D721Med (cell line): ENCODE measurements around the gene SPDYC.

ENCODE experiments used
- DNase-seq: peaks from one replicate; pipeline ENCODE4 v3.0.0; 2011; ENCODE audit warnings: low spot score; ENCODE audit not compliant: insufficient read length
- FAIRE-seq: peaks from 2 replicates; lab custom pipeline; 2011; peaks lifted over from hg19 to GRCh38; lab: Jason Lieb, UNC
- TF ChIP-seq, protein P1 (sequence below): IDR thresholded peaks from 2 replicates; pipeline ENCODE4 v1.5.1; 2012; ENCODE audit warnings: mild to moderate bottlenecking, control low read depth; ENCODE audit not compliant: insufficient read depth; ENCODE audit errors: missing control alignments

Gene SPDYC, protein sequence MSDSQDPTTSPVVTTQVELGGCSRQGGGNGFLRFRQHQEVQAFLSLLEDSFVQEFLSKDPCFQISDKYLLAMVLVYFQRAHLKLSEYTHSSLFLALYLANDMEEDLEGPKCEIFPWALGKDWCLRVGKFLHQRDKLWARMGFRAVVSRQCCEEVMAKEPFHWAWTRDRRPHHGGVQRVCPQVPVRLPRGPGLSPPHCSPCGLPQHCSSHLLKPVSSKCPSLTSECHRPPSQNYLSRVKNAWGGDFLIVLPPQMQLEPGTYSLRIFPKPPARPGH

DNA sequence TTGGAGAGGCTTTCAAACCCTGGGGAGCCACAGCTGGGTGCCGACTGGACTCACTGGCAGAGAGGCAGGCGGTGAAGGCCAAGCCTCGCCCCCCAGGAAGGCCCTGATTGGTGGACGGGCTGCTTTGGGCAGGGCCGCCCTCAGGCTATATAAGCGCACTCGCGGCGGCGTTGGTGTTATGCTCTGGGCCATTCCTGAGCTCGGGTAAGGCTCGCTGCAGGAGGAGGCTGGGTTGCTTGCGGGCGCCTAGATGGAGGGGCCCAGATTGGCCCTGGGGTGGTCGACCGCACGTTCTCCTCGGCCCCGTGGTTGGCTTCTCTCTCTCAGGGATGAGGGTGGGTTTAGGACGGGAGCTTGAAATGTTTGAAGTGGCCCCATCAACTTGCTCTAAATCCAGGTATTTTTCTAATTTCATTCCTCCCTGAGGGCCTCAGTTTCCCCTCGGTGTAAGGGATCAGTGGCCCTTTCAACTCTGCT is at the start of gene SPDYC:
TSS of gene SPDYC (plus strand) at position 176 of the 477 bp plus-strand sequence. CDS start 1,125 bp downstream, outside the sequence.
- FAIRE-seq (no peak), DNase-seq (no peak)
- TF ChIP-seq, protein P1, sequence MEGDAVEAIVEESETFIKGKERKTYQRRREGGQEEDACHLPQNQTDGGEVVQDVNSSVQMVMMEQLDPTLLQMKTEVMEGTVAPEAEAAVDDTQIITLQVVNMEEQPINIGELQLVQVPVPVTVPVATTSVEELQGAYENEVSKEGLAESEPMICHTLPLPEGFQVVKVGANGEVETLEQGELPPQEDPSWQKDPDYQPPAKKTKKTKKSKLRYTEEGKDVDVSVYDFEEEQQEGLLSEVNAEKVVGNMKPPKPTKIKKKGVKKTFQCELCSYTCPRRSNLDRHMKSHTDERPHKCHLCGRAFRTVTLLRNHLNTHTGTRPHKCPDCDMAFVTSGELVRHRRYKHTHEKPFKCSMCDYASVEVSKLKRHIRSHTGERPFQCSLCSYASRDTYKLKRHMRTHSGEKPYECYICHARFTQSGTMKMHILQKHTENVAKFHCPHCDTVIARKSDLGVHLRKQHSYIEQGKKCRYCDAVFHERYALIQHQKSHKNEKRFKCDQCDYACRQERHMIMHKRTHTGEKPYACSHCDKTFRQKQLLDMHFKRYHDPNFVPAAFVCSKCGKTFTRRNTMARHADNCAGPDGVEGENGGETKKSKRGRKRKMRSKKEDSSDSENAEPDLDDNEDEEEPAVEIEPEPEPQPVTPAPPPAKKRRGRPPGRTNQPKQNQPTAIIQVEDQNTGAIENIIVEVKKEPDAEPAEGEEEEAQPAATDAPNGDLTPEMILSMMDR, result no peak

DNA sequence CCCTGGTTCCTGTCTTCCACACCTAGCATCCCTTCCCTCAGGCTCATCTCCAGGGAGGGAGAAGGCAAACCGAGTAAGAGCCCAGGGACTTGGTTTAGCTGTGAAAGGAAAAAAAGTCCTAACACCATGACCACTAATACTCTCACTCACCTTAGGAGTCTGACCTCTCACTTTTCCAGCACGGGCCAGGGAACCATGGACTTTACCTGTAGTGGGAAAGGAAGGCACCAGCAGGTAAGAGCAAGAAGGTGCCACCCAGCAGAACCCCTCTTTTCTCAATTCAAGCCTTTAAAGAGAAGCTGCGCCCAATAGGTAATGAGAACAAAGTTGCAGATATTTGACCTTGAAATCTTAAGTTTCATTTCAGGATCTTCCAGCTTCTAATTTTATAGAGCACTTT is 49.2 kb upstream of the SPDYC start:
- DNase-seq, result no peak
- no peak for FAIRE-seq
- TF ChIP-seq, protein P1, result no peak

DNA sequence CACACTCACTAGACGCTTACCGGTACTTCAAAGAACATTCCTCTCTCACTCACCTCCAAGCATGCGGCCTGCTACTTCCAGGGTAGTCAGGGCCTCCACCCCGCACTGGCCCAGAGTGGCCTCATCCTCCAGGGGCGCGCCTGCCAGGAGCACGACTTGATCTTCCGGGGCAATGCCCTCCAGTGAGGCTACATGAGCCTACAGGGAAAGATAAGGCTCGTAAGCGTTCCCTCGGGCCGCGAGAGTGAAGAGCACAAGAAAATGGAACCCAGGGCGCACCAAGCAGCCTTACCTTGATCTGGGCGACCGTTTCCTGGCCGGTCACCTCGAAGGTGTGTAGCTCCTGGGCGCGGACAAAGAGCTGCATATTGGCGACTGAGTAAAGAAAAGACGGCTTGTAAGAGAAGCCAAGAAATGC is 48.6 kb upstream of the SPDYC start:
- no peak for DNase-seq
- no peak for FAIRE-seq
- TF ChIP-seq, protein P1, result no peak

DNA sequence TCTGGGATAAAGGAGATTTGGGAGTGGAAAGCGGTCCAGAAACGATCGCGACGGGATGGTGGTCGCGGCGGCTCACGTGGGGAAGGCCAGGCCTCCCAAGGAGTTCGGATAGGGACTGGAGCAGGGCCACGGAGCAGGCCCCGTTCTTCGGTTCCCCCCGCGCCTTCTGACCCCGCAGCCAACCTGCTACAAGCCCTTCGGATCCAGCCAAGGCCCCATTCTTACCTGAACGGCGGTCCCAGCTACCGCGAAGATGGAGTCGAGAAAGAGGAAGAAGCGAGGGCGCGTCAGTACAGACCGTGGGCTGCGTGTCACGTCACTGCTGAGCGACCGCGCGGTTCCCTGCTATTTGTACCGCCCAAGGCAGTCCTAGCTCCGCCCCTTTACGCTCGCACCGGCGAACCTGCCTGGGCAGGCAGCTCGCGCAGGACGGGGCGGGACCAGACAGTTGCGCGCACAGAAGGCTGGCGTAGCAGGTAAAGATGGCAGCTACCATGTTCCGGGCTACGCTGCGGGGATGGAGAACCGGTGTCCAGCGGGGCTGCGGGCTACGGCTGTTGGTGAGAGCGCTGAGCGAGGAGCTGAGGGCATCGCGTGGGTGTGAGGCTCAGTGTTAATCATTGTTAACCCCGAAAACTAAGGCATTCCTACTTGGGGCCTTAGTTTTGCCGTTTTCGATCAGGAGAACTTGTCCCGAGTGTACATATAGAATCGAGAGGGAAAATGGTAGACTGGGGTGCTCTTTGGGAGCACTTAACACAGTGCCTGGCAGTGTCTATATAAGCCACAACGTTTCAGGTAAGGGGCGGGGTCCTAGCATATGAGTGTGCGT is 48.0 kb upstream of the SPDYC start, which contains the start of the genes FAU and MRPL49:
TSS of gene FAU (minus strand) at position 270 of the 832 bp plus-strand sequence. CDS start 321 bp downstream, outside the sequence.
TSS of gene MRPL49 (plus strand) at position 457 of the 832 bp plus-strand sequence. CDS start at position 483, 26 bp downstream.
- DNase-seq, result peak; percentile 89
- no peak for FAIRE-seq
- TF ChIP-seq, protein P1, result no peak

DNA sequence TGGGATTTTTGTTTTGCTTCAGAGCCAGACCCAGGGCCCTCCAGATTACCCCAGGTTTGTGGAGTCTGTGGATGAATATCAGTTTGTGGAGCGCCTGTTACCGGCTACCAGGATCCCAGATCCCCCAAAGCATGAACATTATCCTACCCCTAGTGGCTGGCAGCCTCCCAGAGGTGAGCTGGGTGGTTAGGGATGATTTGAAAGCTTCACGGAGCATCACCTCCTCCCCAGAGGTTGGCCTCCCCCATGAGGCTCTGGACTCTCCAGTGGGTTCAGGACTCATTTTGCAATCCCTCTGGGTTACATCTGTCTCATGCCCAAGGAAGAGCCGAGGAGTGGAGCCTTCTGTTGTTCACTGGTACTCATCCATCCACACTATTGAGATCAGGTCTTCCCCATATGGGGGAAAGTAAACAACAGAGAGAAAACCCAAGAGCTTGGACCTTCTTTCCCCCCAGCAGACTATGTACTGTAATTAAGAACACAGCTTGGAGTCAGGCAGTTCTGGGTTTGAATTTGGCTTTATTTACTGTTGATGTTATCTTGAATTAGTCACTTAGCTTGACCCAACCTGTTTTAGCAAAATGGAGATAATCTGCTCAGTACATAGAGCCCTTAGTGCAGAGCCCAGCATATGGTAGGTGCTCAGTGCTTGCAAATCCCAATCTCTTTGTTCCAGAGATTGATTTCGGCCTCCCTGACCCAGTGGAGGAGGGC is 45.4 kb upstream of the SPDYC start:
- no peak for FAIRE-seq
- no peak for DNase-seq
- TF ChIP-seq, protein P1, result no peak

DNA sequence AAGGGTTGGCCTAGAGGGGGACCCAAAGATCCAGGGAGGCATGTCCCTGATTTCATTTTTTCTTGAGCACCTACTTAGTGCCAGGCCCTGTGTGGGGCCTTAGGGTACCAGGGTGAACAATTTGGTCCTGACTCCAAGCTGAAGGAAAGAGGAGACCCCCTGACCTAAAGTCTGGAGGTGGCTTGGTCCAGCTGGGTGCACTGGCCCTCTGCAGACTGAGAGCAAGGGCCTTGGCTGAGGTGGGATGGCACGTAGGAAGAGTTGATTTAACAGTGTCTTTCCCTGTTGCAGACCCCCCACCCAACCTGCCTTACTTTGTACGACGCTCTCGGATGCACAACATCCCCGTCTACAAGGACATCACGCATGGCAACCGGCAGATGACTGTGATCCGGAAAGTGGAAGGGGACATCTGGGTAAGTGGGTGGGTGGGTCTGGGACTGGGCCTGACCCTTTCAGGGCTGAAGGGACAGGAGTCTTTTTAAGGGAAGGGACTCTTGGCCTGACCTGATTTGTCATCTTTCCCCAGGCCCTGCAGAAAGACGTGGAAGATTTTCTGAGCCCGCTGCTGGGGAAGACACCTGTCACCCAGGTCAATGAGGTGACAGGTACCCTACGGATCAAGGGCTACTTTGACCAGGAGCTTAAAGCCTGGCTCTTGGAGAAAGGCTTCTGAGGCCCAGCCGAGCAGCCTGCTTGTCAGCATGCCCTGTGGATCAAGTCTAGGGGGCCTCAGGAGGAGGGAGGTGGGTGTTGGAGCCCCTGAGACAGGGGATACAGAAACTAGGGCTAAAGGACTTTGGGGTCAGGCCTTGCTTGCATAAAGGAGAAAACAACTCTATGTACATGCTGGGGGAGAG is 44.6 kb upstream of the SPDYC start:
- DNase-seq (no peak), FAIRE-seq (no peak)
- TF ChIP-seq, protein P1, result no peak
